HCT116 (cell line): ENCODE measurements around the gene TEAD1. TPM values are rescaled to one million over a fixed set of nuclear protein-coding genes. Genes with fewer than 3 reads are reported as not detected.

Experiments used
- ATAC-seq: fragments of 200-7000 bp; cut with Tn5 transposase; 2 replicates; pipeline ENCODE4 v1.9.1; 2020; ENCODE audit warnings: mild to moderate bottlenecking, moderate library complexity
- Bru-seq: library from RNA; stranded (reverse); fragments of 400-500 nt; gene quantifications from one replicate; lab custom pipeline; 2021; lab: Mats Ljungman, UMichigan
- BruChase-seq, 2 experiments: library from RNA; stranded (reverse); fragments of 400-500 nt; gene quantifications; one replicate each; lab custom pipeline; 2021; lab: Mats Ljungman, UMichigan
- BruUV-seq: library from RNA; stranded (reverse); fragments of 400-500 nt; replicated peaks from 2 replicates; lab custom pipeline; 2021; lab: Mats Ljungman, UMichigan
- CTCF ChIA-PET: fragments of 300-600 bp; sonication (Branson Sonifier 250); formaldehyde crosslinking; loops from one replicate; lab custom pipeline; 2021; ENCODE audit warnings: antibody characterized with exemption; lab: Charles Lee
- POLR2A ChIA-PET: fragments of 300-600, 350-600 bp; sonication (Branson Sonifier 250); formaldehyde crosslinking; loops from one replicate; lab custom pipeline; 2021; ENCODE audit warnings: antibody characterized with exemption; lab: Charles Lee
- RAD21 ChIA-PET, 2 experiments: fragments of 300-600 bp; sonication (Branson Sonifier 250); formaldehyde crosslinking; loops; one replicate each; lab custom pipeline; 2023; ENCODE audit warnings: low total read pairs in 2 of 2; ENCODE audit not compliant: uncharacterized antibody in 2 of 2, unreplicated experiment in 2 of 2, low non-redundant PET in 1 of 2; lab: Charles Lee
- DNase-seq: peaks from one replicate; pipeline ENCODE4 v3.0.0-alpha.2; 2010; ENCODE audit warnings: low read depth, low spot score
- H2AFZ ChIP-seq: fragments of 200-600 bp; shearing (Covaris generic), sonication (generic); 2 replicates; pipeline ENCODE4 v1.6.1; 2017; ENCODE audit warnings: low read depth, mixed run types, mixed read lengths, antibody characterized with exemption, low read length; ENCODE audit not compliant: poor library complexity, severe bottlenecking
- H3K27ac ChIP-seq: 2 replicates; pipeline ENCODE4 v1.5.1; 2012; ENCODE audit warnings: low read depth, low read length
- H3K27me3 ChIP-seq: fragments of 200-600 bp; sonication (generic); 2 replicates; pipeline ENCODE4 v1.6.1; 2016; ENCODE audit warnings: mixed run types, low read length, mixed read lengths; ENCODE audit not compliant: insufficient read depth
- H3K36me3 ChIP-seq, 2 experiments: fragments of 200-500 bp in 1 of 2; fragments of 200-600 bp in 1 of 2; sonication (Bioruptor generic) in 1 of 2; sonication (generic) in 1 of 2; 2 replicates each; pipeline versions ENCODE4 v1.5.1 to v1.6.1; 2014 to 2016; ENCODE audit warnings: low read length in 2 of 2, inconsistent platforms in 1 of 2, mixed read lengths in 1 of 2, mixed run types in 1 of 2; ENCODE audit not compliant: insufficient read depth in 2 of 2, control insufficient read depth in 1 of 2
- H3K4me1 ChIP-seq, 2 experiments: fragments of 200-600 bp in 1 of 2; sonication (generic) in 1 of 2; 2 replicates each; pipeline versions ENCODE4 v1.5.1 to v1.6.1; 2012 to 2017; ENCODE audit warnings: low read length in 2 of 2, inconsistent platforms in 1 of 2, mild to moderate bottlenecking in 1 of 2, mixed read lengths in 1 of 2, mixed run types in 1 of 2, moderate library complexity in 1 of 2; ENCODE audit not compliant: insufficient read depth in 2 of 2, control insufficient read depth in 1 of 2
- H3K4me2 ChIP-seq: fragments of 200-600 bp; sonication (generic); 2 replicates; pipeline ENCODE4 v1.6.1; 2017; ENCODE audit warnings: mixed run types, low read length, mixed read lengths
- H3K4me3 ChIP-seq, 2 experiments: fragments of 200-600 bp in 1 of 2; sonication (generic) in 1 of 2; replicated peaks in 1 of 2; 2 replicates each; pipeline ENCODE4 v1.5.1; 2011 to 2016; ENCODE audit warnings: low read length in 2 of 2, control low read depth in 1 of 2, low read depth in 1 of 2, mild to moderate bottlenecking in 1 of 2, mixed read lengths in 1 of 2, mixed run types in 1 of 2
- H3K79me2 ChIP-seq: fragments of 200-600 bp; sonication (generic); 2 replicates; pipeline ENCODE4 v1.6.1; 2017; ENCODE audit warnings: mild to moderate bottlenecking, mixed run types, low read length, moderate library complexity, mixed read lengths; ENCODE audit not compliant: insufficient read depth
- H3K9ac ChIP-seq: fragments of 200-600 bp; sonication (generic); 2 replicates; pipeline ENCODE4 v1.6.1; 2016; ENCODE audit warnings: low read length, mixed read lengths
- H3K9me2 ChIP-seq: fragments of 200-600 bp; sonication (generic), shearing (Covaris generic); 2 replicates; pipeline ENCODE4 v1.6.1; 2017; ENCODE audit warnings: mixed run types, mild to moderate bottlenecking, moderate library complexity; ENCODE audit not compliant: insufficient read depth
- H3K9me3 ChIP-seq, 2 experiments: fragments of 200-500 bp in 1 of 2; fragments of 200-600 bp in 1 of 2; sonication (Bioruptor generic) in 1 of 2; sonication (generic) in 1 of 2; 2 replicates each; pipeline ENCODE4 v1.6.1; 2014 to 2017; ENCODE audit warnings: low read length in 2 of 2, mixed read lengths in 2 of 2, inconsistent platforms in 1 of 2, low read depth in 1 of 2, mild to moderate bottlenecking in 1 of 2, mixed run types in 1 of 2, moderate library complexity in 1 of 2; ENCODE audit not compliant: control insufficient read depth in 1 of 2, insufficient read depth in 1 of 2
- H4K20me1 ChIP-seq: fragments of 200-600 bp; sonication (generic), shearing (Covaris generic); 2 replicates; pipeline ENCODE4 v1.6.1; 2017; ENCODE audit warnings: mixed run types, mild to moderate bottlenecking, moderate library complexity; ENCODE audit not compliant: insufficient read depth
- ATF3 ChIP-seq: IDR thresholded peaks from 2 replicates; pipeline ENCODE4 v1.6.1; 2012
- CBX3 ChIP-seq: IDR thresholded peaks from 2 replicates; pipeline ENCODE4 v1.6.1; 2012; ENCODE audit warnings: low read depth
- CTCF ChIP-seq, 3 experiments: fragments of 200-600 bp in 1 of 3; sonication (generic) in 1 of 3; IDR thresholded peaks in 2 of 3; conservative IDR thresholded peaks in 1 of 3; 2 replicates each; pipeline ENCODE4 v1.5.1; 2012 to 2017; ENCODE audit warnings: low read depth in 2 of 3, low read length in 2 of 3, antibody characterized with exemption in 1 of 3, borderline replicate concordance in 1 of 3, control low read depth in 1 of 3, mild to moderate bottlenecking in 1 of 3, mixed read lengths in 1 of 3, mixed run types in 1 of 3, moderate library complexity in 1 of 3; ENCODE audit not compliant: insufficient read depth in 1 of 3
- EGR1 ChIP-seq: IDR thresholded peaks from 2 replicates; pipeline ENCODE4 v1.6.1; 2012; ENCODE audit warnings: low read depth
- ELF1 ChIP-seq: IDR thresholded peaks from 2 replicates; pipeline ENCODE4 v1.6.1; 2012; ENCODE audit warnings: low read depth, borderline replicate concordance
- FOSL1 ChIP-seq: IDR thresholded peaks from 2 replicates; pipeline ENCODE4 v1.6.1; 2012; ENCODE audit warnings: low read depth
- JUND ChIP-seq: IDR thresholded peaks from 2 replicates; pipeline ENCODE4 v1.6.1; 2012
- POLR2AphosphoS5 ChIP-seq: IDR thresholded peaks from 2 replicates; pipeline ENCODE4 v1.6.1; 2011; ENCODE audit warnings: mild to moderate bottlenecking, low read depth, low read length, moderate library complexity
- REST ChIP-seq: IDR thresholded peaks from 2 replicates; pipeline ENCODE4 v1.6.1; 2012; ENCODE audit warnings: low read depth
- SIN3A ChIP-seq: IDR thresholded peaks from 2 replicates; pipeline ENCODE4 v1.6.1; 2012; ENCODE audit warnings: low read depth
- SP1 ChIP-seq: IDR thresholded peaks from 2 replicates; pipeline ENCODE4 v1.6.1; 2012; ENCODE audit warnings: low read depth
- SRF ChIP-seq: IDR thresholded peaks from 2 replicates; pipeline ENCODE4 v1.6.1; 2012; ENCODE audit warnings: low read depth
- TCF7L2 ChIP-seq: IDR thresholded peaks from 2 replicates; pipeline ENCODE4 v1.7.0; 2011; ENCODE audit warnings: borderline replicate concordance, inconsistent platforms; ENCODE audit not compliant: insufficient read depth, insufficient read length; ENCODE audit errors: extremely low read depth
- YY1 ChIP-seq: IDR thresholded peaks from 2 replicates; pipeline ENCODE4 v1.6.1; 2011; ENCODE audit warnings: low read length, low read depth, moderate library complexity, mild to moderate bottlenecking; ENCODE audit not compliant: insufficient replicate concordance; ENCODE audit errors: extremely low read depth
- ZBTB33 ChIP-seq: IDR thresholded peaks from 2 replicates; pipeline ENCODE4 v1.6.1; 2011; ENCODE audit warnings: mild to moderate bottlenecking, low read length, moderate library complexity; ENCODE audit not compliant: insufficient replicate concordance; ENCODE audit errors: extremely low read depth
- ZFX ChIP-seq: fragments of 450-650 bp; IDR thresholded peaks from 2 replicates; pipeline ENCODE4 v1.6.1; 2017
- ZNF274 ChIP-seq: fragments of 200-500 bp; sonication (Bioruptor generic); IDR thresholded peaks from 2 replicates; pipeline ENCODE4 v1.6.1; 2014; ENCODE audit warnings: mild to moderate bottlenecking, low read depth, low read length, inconsistent platforms
- intact Hi-C: fragments of 100-400 bp; cut with micrococcal nuclease; formaldehyde crosslinking; loops from 2 replicates; pipeline ENCODE4 v1.10.0; 2022
- long read RNA-seq: library from polyadenylated mRNA; unstranded; transcript quantifications from one replicate; pipeline ENCODE4 v2.0.0, GENCODE V29; 2021; ENCODE audit not compliant: unreplicated experiment
- polyA plus RNA-seq: library from polyadenylated mRNA; unstranded; fragments of >200 nt; gene quantifications from 2 replicates; pipeline ENCODE4 v1.2.1, GENCODE V29; 2012; ENCODE audit warnings: missing spikeins
- total RNA-seq: library from RNA; stranded (reverse); gene quantifications from one replicate; pipeline ENCODE4 v1.2.1, GENCODE V29; 2021; ENCODE audit not compliant: unreplicated experiment

The TEAD1 gene
- 103 TPM for total RNA-seq
- 17.9 and 25.2 TPM in 2 replicates for polyA plus RNA-seq
- Bru-seq, nascent RNA, result percentile 91 among the genes with signal in this experiment
- percentile 84 among the genes with signal in this experiment for BruChase-seq, experiment 1, labeled RNA remaining after a 6-hour chase
- percentile 87 among the genes with signal in this experiment for BruChase-seq, experiment 2, labeled RNA remaining after a 2-hour chase
- long read RNA-seq, full-length matches to known transcripts, result 6 of 94 reads
- long read RNA-seq, partial matches to known transcripts, result 4 of 94 reads
- long read RNA-seq, other reads (novel, unspliced or antisense), result 84 of 94 reads

- Histone ChIP-seq H3K27ac (peak within 1 kb of the TSS; percentile 71), H3K4me2 (peak within 1 kb of the TSS; percentile 84), H2AFZ (no peak within 1 kb of the TSS), H3K9me3 (no peaks in the 10 kb centered on the region), H3K27me3 (no peaks in the 10 kb centered on the region), H3K9ac (peak within 1 kb of the TSS; percentile 75), H3K4me1 (peaks cover 25 to 39% of the 10 kb centered on the region in 2 experiments), H3K9me2 (no peaks in the 10 kb centered on the region), H3K36me3 (no peaks in the 10 kb centered on the region), H3K4me3 (peak within 1 kb of the TSS; percentile 68 to 69), H3K79me2 (peaks cover 40% of the 10 kb centered on the region), H4K20me1 (no peaks in the 10 kb centered on the region)
- ChIA-PET POLR2A (interaction anchor here (1.4 kb wide), 2 partner anchors 33 to 587 kb away, joined by 3 to 4 read pairs; no protein-coding TSS in a partner anchor), CTCF (interaction anchor here (1.4 kb wide), 1 partner anchor 215 kb away, joined by 3 read pairs; no protein-coding TSS in a partner anchor), RAD21 (no interaction called here)
- BruUV-seq, result no TSS peak
- DNase-seq (peak; percentile 74), ATAC-seq (peak; percentile 86)
- intact Hi-C loops, result loop anchor here (1.0 to 5.0 kb wide), 3 partner anchors 50 to 262 kb away; no protein-coding TSS in a partner anchor
- TF ChIP-seq ELF1, result no peak
- TF ChIP-seq ZFX, result no peak
- TF ChIP-seq EGR1, result no peak
- TF ChIP-seq CTCF (IDR thresholded peaks at IDR 0.05 in 2 of 3, conservative IDR thresholded peaks at IDR 0.05 in 1 of 3; ENCODE audit: borderline replicate concordance in 1 of 3, insufficient read depth in 1 of 3, low read depth in 2 of 3, low read length in 2 of 3), result no peak
- TF ChIP-seq ATF3, result no peak
- no peak for TF ChIP-seq ZNF274
- peak; percentile 66 for TF ChIP-seq JUND
- peak; percentile 50 for TF ChIP-seq YY1
- no peak for TF ChIP-seq CBX3
- TF ChIP-seq SRF, result no peak
- TF ChIP-seq POLR2AphosphoS5, result peak; percentile 73
- TF ChIP-seq TCF7L2, result no peak
- peak; percentile 27 for TF ChIP-seq ZBTB33
- peak; percentile 79 for TF ChIP-seq SP1
- no peak for TF ChIP-seq REST
- peak; percentile 92 for TF ChIP-seq SIN3A
- no peak for TF ChIP-seq FOSL1
Observed at GRCh38 chr11:12673924-12674570, at the start of gene TEAD1. TSS of gene TEAD1 (plus strand) at chr11:12674421.
